Testis (tissue), 2 donors: Measurements from ENCODE around the gene KCNQ1OT1.

ENCODE experiments used
- POLR2A ChIP-seq: fragments of 450-650 bp; IDR thresholded peaks from one replicate; pipeline ENCODE4 v1.6.1; 2017; ENCODE audit warnings: antibody characterized with exemption, mild to moderate bottlenecking, moderate library complexity
- TF ChIP-seq, protein P1 (sequence below), 3 experiments: fragments of 450-650 bp in 2 of 3; fragments of 200-600 bp in 1 of 3; sonication (generic) in 1 of 3; IDR thresholded peaks; one replicate each; pipeline ENCODE4 v1.5.1; 2016 to 2019; ENCODE audit warnings: antibody characterized with exemption in 3 of 3, mild to moderate bottlenecking in 2 of 3, moderate library complexity in 1 of 3

- TF ChIP-seq POLR2A: no peak
- TF ChIP-seq, protein P1, sequence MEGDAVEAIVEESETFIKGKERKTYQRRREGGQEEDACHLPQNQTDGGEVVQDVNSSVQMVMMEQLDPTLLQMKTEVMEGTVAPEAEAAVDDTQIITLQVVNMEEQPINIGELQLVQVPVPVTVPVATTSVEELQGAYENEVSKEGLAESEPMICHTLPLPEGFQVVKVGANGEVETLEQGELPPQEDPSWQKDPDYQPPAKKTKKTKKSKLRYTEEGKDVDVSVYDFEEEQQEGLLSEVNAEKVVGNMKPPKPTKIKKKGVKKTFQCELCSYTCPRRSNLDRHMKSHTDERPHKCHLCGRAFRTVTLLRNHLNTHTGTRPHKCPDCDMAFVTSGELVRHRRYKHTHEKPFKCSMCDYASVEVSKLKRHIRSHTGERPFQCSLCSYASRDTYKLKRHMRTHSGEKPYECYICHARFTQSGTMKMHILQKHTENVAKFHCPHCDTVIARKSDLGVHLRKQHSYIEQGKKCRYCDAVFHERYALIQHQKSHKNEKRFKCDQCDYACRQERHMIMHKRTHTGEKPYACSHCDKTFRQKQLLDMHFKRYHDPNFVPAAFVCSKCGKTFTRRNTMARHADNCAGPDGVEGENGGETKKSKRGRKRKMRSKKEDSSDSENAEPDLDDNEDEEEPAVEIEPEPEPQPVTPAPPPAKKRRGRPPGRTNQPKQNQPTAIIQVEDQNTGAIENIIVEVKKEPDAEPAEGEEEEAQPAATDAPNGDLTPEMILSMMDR (IDR thresholded peaks at IDR 0.05): no peak
These were observed 41.2 kb upstream of the KCNQ1OT1 start for GRCh38 chr11:2741006-2741376.
